DND-41 (cell line): ENCODE results near the gene UBE2V1.

ENCODE experiments used
- ATAC-seq: fragments of 200-7000 bp; cut with Tn5 transposase; 3 replicates; pipeline ENCODE4 v1.9.1; 2021; ENCODE audit warnings: low read depth; ENCODE audit not compliant: insufficient read depth
- DNase-seq: peaks from one replicate; pipeline ENCODE4 v3.0.0-alpha.2; 2020
- H2AFZ ChIP-seq: 2 replicates; pipeline ENCODE4 v1.6.0; 2012; ENCODE audit warnings: low read depth, low read length
- H3K27ac ChIP-seq: 2 replicates; pipeline ENCODE4 v1.5.1; 2012; ENCODE audit warnings: low read length, inconsistent platforms
- H3K27me3 ChIP-seq: fragments of 200-600 bp; sonication (generic); 2 replicates; pipeline ENCODE4 v1.6.0; 2012; ENCODE audit warnings: low read length, mild to moderate bottlenecking, inconsistent platforms; ENCODE audit not compliant: insufficient read depth, poor library complexity
- H3K36me3 ChIP-seq: 2 replicates; pipeline ENCODE4 v1.5.1; 2012; ENCODE audit warnings: low read length, inconsistent platforms; ENCODE audit not compliant: insufficient read depth
- H3K4me1 ChIP-seq: 2 replicates; pipeline ENCODE4 v1.5.1; 2012; ENCODE audit warnings: mild to moderate bottlenecking, low read length; ENCODE audit not compliant: insufficient read depth
- H3K4me2 ChIP-seq: 2 replicates; pipeline ENCODE4 v1.6.0; 2012; ENCODE audit warnings: mild to moderate bottlenecking, moderate library complexity, low read length, inconsistent platforms; ENCODE audit not compliant: insufficient read depth
- H3K4me3 ChIP-seq, 2 experiments: fragments of 200-600 bp in 1 of 2; shearing (Covaris generic) in 1 of 2; 2 replicates each; pipeline ENCODE4 v1.5.1; 2012 to 2016; ENCODE audit warnings: inconsistent platforms in 2 of 2, low read length in 2 of 2, mild to moderate bottlenecking in 2 of 2, low read depth in 1 of 2, moderate library complexity in 1 of 2
- H3K79me2 ChIP-seq: 2 replicates; pipeline ENCODE4 v1.6.0; 2012; ENCODE audit warnings: low read length, inconsistent platforms; ENCODE audit not compliant: insufficient read depth
- H3K9ac ChIP-seq: 2 replicates; pipeline ENCODE4 v1.6.0; 2012; ENCODE audit warnings: low read depth, mild to moderate bottlenecking, inconsistent platforms, low read length, moderate library complexity
- H3K9me3 ChIP-seq: 2 replicates; pipeline ENCODE4 v1.5.1; 2012; ENCODE audit warnings: low read length, moderate library complexity, mild to moderate bottlenecking, inconsistent platforms; ENCODE audit not compliant: insufficient read depth, severe bottlenecking
- H4K20me1 ChIP-seq: 2 replicates; pipeline ENCODE4 v1.6.0; 2012; ENCODE audit warnings: low read length; ENCODE audit not compliant: insufficient read depth
- EZH2 ChIP-seq: IDR thresholded peaks from 3 replicates; pipeline ENCODE4 v1.6.1; 2012; ENCODE audit warnings: borderline replicate concordance, low read depth, mild to moderate bottlenecking, moderate library complexity, low read length, inconsistent platforms; ENCODE audit not compliant: severe bottlenecking
- TF ChIP-seq, protein P1 (sequence below): IDR thresholded peaks from 2 replicates; pipeline ENCODE4 v1.5.1; 2012; ENCODE audit warnings: borderline replicate concordance, low read length, moderate library complexity, mild to moderate bottlenecking; ENCODE audit not compliant: poor library complexity, severe bottlenecking; ENCODE audit errors: extremely low read depth

Gene UBE2V1

DNA sequence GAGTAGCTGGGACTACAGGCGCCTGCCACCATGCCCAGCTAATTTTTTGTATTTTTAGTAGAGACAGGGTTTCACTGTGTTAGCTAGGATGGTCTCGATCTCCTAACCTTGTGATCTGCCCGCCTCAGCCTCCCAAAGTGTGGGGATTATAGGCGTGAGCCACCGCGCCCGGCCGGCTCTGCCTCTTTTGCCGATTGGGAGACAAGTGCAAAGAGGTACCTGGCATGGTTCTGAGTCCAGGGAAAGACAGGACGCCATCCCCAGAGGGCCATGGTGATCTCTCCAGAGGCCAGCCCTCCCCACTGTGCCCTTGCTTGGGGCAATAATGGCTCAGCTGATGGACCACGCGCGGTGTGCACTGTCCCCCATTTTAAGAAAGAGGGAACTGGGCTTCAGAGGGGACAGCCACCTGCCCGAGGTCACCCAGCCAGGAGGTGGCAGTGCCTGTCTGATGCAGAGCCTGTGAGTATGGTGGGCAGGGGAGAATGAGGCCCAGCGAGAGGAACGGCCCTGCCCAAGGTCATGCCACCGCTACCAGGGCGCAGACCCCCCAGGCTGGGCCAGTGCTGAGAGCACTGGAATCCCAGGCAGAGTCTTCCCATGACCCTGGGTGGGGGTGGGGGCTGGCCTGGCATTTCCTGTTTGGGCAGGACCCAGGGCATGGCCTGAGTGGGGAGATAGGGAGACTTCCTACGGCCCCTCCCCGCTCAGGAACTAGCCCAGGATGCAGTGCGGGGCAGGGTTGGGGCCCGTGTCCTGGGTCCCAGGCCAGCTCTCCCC is 69.2 kb downstream of the UBE2V1 start:
- H4K20me1 ChIP-seq = no peaks in the 10 kb centered on the region
- no peak overlapping the region for H3K4me2 ChIP-seq
- H3K4me3 ChIP-seq = no peak overlapping the region
- no peak for TF ChIP-seq EZH2
- TF ChIP-seq, protein P1, sequence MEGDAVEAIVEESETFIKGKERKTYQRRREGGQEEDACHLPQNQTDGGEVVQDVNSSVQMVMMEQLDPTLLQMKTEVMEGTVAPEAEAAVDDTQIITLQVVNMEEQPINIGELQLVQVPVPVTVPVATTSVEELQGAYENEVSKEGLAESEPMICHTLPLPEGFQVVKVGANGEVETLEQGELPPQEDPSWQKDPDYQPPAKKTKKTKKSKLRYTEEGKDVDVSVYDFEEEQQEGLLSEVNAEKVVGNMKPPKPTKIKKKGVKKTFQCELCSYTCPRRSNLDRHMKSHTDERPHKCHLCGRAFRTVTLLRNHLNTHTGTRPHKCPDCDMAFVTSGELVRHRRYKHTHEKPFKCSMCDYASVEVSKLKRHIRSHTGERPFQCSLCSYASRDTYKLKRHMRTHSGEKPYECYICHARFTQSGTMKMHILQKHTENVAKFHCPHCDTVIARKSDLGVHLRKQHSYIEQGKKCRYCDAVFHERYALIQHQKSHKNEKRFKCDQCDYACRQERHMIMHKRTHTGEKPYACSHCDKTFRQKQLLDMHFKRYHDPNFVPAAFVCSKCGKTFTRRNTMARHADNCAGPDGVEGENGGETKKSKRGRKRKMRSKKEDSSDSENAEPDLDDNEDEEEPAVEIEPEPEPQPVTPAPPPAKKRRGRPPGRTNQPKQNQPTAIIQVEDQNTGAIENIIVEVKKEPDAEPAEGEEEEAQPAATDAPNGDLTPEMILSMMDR = no peak
- no peaks in the 10 kb centered on the region for H3K36me3 ChIP-seq
- H3K9ac ChIP-seq = no peak overlapping the region
- no peaks in the 10 kb centered on the region for H3K79me2 ChIP-seq
- DNase-seq (no peak), ATAC-seq (no peak)
- peaks cover 5% of the 10 kb centered on the region; the same call in 1 of the 2 replicates for H3K4me1 ChIP-seq
- H2AFZ ChIP-seq = no peak overlapping the region
- peaks cover 8% of the 10 kb centered on the region for H3K27me3 ChIP-seq
- no peak overlapping the region for H3K27ac ChIP-seq
- H3K9me3 ChIP-seq = no peaks in the 10 kb centered on the region

DNA sequence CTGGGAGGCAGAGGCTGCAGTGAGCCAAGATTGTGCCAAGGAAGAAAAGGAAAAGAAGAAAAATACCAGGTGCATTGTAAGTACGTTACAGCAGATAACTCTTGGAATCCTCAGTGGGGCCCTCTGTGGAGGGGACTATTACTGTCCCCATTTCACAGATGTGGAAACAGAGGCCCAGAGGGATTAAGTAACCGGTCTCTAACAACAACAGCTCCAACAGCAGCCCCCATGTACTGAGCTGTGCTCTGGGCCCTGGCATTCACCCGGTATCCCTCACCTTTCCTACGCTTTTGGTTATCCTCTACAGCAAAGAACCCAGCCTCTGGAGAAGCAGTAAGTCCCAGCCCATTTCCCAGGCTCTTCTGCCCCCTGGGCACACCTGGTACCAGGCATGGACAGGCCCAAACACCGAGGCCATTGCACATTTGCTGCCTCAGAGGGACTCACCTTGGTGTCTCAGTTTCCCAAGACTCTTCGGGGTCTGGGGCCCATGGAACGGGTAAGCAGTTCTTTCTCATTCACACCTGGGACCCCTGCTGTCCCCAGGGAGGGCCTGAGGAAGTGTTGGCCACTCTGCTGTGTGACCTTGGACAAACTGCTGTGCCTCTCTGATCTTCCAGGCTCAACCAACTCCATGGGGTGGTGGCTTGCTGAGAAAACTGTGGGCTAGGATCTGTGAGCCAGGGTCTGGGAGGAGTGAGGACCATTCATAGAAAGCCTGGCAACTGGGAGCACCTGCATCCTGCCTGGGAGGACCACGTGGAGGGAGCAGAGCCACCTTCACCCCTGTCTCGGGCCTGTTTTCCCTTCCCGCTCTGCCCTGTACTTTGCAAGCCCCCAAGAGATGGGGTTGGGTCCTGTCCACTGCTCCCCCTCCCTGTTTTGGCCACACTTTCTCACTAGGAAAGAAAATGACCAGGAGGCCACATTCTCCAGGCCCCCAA is 70.3 kb downstream of the UBE2V1 start:
- DNase-seq (no peak), ATAC-seq (no peak)
- Histone ChIP-seq H3K36me3 (no peaks in the 10 kb centered on the region), H3K9me3 (no peaks in the 10 kb centered on the region), H2AFZ (no peak overlapping the region), H3K4me1 (no peaks in the 10 kb centered on the region), H4K20me1 (peaks cover 6% of the 10 kb centered on the region; the same call in 1 of the 2 replicates), H3K79me2 (no peaks in the 10 kb centered on the region), H3K27me3 (no peaks in the 10 kb centered on the region), H3K27ac (no peak overlapping the region), H3K9ac (no peak overlapping the region), H3K4me3 (no peak overlapping the region), H3K4me2 (no peak overlapping the region)
- TF ChIP-seq, protein P1 = no peak
- no peak for TF ChIP-seq EZH2

DNA sequence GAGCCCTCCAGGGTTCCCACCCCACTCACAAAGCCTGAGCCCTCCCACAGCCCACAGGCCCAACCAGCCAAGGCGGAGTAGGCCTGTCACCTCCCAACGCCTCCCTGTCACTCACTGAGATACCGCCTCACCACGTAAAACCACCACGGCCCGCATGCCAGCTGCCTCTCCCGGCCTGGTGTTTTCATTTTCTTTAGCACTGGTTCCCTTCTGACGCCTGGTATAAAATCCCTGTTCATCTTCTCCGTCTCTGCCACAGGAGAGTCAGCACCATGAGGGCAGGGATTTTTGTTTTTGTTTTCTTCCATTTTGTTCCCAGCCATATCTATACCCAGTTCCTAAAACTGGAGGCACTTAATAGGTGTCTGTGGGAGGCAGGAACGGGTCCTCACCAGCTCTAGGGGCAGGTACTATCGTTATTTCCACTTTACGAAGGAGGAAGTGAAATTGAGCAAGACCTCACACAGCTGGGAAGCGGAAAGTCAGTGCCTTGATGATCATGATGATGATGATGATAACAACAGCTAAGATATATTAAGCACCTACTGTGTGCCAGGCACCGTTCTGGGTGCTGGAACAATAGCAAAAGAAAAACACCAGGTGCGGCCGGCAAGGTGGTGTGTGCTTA is 71.6 kb downstream of the UBE2V1 start:
- H3K9ac ChIP-seq = no peak overlapping the region
- H3K4me3 ChIP-seq = no peak overlapping the region
- peaks cover 4% of the 10 kb centered on the region for H3K27me3 ChIP-seq
- no peak overlapping the region for H3K27ac ChIP-seq
- H3K4me1 ChIP-seq = no peaks in the 10 kb centered on the region
- no peaks in the 10 kb centered on the region for H3K79me2 ChIP-seq
- ATAC-seq (peak; percentile 74), DNase-seq (peak; percentile 30)
- H2AFZ ChIP-seq = no peak overlapping the region
- no peaks in the 10 kb centered on the region for H3K36me3 ChIP-seq
- TF ChIP-seq EZH2 = no peak
- TF ChIP-seq, protein P1 = no peak
- H3K4me2 ChIP-seq = no peak overlapping the region
- no peaks in the 10 kb centered on the region for H3K9me3 ChIP-seq
- H4K20me1 ChIP-seq = peaks cover 8% of the 10 kb centered on the region; the same call in 1 of the 2 replicates
